Astrocyte of the spinal cord (primary cell): ENCODE measurements around the gene ZNF669.
"Not testable (repeated sequence)": the region's sequence is repeated elsewhere in the genome, so short reads cannot be mapped to it uniquely, and the experiment has no call there.

Source experiments
- DNase-seq: peaks from one replicate; pipeline ENCODE4 v3.0.0; 2011; ENCODE audit warnings: low read depth, low spot score
- H3K4me3 ChIP-seq: 2 replicates; pipeline ENCODE4 v1.5.1; 2011; ENCODE audit warnings: low read depth, mild to moderate bottlenecking, low read length, moderate library complexity
- in situ Hi-C: cut with HindIII; loops from 2 replicates; pipeline ENCODE4 v1.10.0; 2017; ENCODE audit warnings: low sequenced_read_pairs
- TF ChIP-seq, protein P1 (sequence below): IDR thresholded peaks from 2 replicates; pipeline ENCODE4 v1.5.1; 2012; ENCODE audit warnings: low read depth, mild to moderate bottlenecking, low read length, inconsistent platforms

ZNF669 gene

GRCh38 chr1:247121382-247121781 is 17.2 kb upstream of the ZNF669 start:
- H3K4me3 ChIP-seq, result no peak overlapping the region
- in situ Hi-C loops, result no loop called here
- TF ChIP-seq, protein P1, sequence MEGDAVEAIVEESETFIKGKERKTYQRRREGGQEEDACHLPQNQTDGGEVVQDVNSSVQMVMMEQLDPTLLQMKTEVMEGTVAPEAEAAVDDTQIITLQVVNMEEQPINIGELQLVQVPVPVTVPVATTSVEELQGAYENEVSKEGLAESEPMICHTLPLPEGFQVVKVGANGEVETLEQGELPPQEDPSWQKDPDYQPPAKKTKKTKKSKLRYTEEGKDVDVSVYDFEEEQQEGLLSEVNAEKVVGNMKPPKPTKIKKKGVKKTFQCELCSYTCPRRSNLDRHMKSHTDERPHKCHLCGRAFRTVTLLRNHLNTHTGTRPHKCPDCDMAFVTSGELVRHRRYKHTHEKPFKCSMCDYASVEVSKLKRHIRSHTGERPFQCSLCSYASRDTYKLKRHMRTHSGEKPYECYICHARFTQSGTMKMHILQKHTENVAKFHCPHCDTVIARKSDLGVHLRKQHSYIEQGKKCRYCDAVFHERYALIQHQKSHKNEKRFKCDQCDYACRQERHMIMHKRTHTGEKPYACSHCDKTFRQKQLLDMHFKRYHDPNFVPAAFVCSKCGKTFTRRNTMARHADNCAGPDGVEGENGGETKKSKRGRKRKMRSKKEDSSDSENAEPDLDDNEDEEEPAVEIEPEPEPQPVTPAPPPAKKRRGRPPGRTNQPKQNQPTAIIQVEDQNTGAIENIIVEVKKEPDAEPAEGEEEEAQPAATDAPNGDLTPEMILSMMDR, result no peak
- no peak for DNase-seq

DNA sequence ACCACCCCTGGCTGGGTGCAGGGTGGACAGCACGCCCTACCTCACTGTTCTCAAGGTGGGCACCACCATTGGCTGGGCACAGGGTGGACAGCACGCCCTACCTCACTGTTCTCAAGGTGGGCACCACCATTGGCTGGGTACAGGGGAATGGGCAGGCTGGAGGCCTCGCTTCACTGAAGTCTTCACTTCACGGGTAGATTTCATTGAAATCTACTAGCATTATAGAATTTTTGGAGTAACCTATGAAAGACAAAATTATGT is 16.2 kb upstream of the ZNF669 start:
- H3K4me3 ChIP-seq, in situ Hi-C loops, DNase-seq: not testable (repeated sequence)

GRCh38 chr1:247119600-247120407 is 15.6 kb upstream of the ZNF669 start:
- H3K4me3 ChIP-seq, result no peak overlapping the region
- in situ Hi-C loops, result no loop called here
- TF ChIP-seq, protein P1, result no peak
- DNase-seq, result no peak

DNA sequence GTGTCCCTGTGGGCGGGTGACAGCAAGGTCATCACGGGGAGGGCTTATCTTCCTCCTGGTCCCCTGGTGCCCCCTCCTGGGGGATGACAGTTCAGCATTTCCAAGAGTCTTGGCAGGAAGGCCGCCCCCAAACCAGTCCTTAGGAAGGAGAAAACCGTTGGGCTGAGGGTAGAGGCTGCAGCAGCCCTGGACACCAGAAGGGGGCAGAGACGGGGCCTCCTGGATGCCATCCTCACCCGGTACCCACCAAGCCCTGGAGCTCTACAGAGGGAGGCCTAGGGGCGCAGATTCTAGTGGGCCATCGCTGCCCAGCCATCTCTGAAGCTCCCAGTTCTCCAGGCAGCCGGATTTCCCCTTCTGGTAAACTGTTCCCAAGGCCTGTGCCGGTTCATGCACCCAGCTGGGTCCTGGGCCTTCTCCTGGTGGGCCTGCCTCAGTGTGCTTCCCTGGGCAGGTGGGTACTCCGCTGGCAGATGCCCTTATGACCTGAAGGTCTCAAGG is 14.8 kb upstream of the ZNF669 start:
- in situ Hi-C loops, result no loop called here
- TF ChIP-seq, protein P1, result peak; percentile 34
- peak; percentile 8 for DNase-seq
- H3K4me3 ChIP-seq, result no peak overlapping the region

- DNase-seq, result no peak
- no peak overlapping the region for H3K4me3 ChIP-seq
- TF ChIP-seq, protein P1, result no peak
- in situ Hi-C loops, result no loop called here
Measured at GRCh38 chr1:247115545-247115944, 11.4 kb upstream of the ZNF669 start.

DNA sequence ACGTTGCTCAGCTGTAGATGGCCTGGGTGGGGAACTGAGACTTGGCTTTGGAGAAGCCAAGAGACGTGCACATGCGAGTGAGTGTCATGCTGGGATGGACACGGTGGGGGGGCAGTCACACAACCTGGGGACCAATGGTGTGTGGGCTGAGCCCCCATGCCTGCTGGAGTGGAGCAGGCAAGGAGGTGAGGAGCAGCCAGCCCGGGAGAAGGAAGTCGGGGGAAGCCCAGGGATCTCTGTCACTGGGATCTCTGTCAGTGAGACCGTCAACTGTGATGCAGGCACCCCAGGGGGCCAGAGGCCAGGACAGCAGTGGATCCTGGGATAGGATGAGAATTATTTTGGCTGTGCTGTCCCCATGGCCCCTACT is 11.0 kb upstream of the ZNF669 start:
- in situ Hi-C loops, result no loop called here
- TF ChIP-seq, protein P1, result no peak
- no peak overlapping the region for H3K4me3 ChIP-seq
- no peak for DNase-seq

GRCh38 chr1:247114351-247115140 is 10.4 kb upstream of the ZNF669 start:
- no peak for DNase-seq
- TF ChIP-seq, protein P1, result no peak
- in situ Hi-C loops, result no loop called here
- H3K4me3 ChIP-seq, result no peak overlapping the region
